SK-N-SH (cell line): ENCODE measurements around the gene KCTD21. TPM values are rescaled to one million over a fixed set of nuclear protein-coding genes. Genes with fewer than 3 reads are reported as not detected.
A peak's percentile ranks its signal among the peaks of the same experiment; 100 is the strongest.

ENCODE experiments used
- CTCF ChIA-PET: fragments of 300-600, 350-600 bp; formaldehyde crosslinking; extraction: SDS; loops from one replicate; lab custom pipeline; 2021; lab: Yijun Ruan, JAX
- POLR2A ChIA-PET: fragments of 350-600 bp; sonication (Branson Sonifier 250); formaldehyde crosslinking; extraction: SDS; loops from one replicate; lab custom pipeline; 2020; ENCODE audit warnings: antibody characterized with exemption, inconsistent platforms; lab: Yijun Ruan, JAX
- DNase-seq: peaks from one replicate; pipeline ENCODE4 v3.0.0; 2012
- H2AFZ ChIP-seq: fragments of 200-600 bp; sonication (generic); 2 replicates; pipeline ENCODE4 v1.8.1; 2016; ENCODE audit warnings: antibody characterized with exemption, mild to moderate bottlenecking, low read depth
- H3F3A ChIP-seq: fragments of 200-600 bp; sonication (generic); replicated peaks from 2 replicates; pipeline ENCODE3; 2016; ENCODE audit warnings: antibody characterized with exemption, mild to moderate bottlenecking; ENCODE audit not compliant: insufficient read depth
- H3K27ac ChIP-seq, 2 experiments: fragments of 200-500 bp in 1 of 2; fragments of 200-600 bp in 1 of 2; sonication (Bioruptor generic) in 1 of 2; sonication (generic), shearing (Covaris generic) in 1 of 2; 2 replicates each; pipeline versions ENCODE4 v1.5.1 to v1.6.1; 2014 to 2016; ENCODE audit warnings: low read depth in 2 of 2, inconsistent platforms in 1 of 2, low read length in 1 of 2, mild to moderate bottlenecking in 1 of 2, mixed read lengths in 1 of 2
- H3K27me3 ChIP-seq: fragments of 200-600 bp; sonication (generic), shearing (Covaris generic); 2 replicates; pipeline ENCODE4 v1.6.1; 2016; ENCODE audit warnings: mixed run types; ENCODE audit not compliant: insufficient read depth
- H3K36me3 ChIP-seq, 2 experiments: fragments of 200-500 bp in 1 of 2; fragments of 200-600 bp in 1 of 2; sonication (Bioruptor generic) in 1 of 2; sonication (generic) in 1 of 2; replicated peaks in 1 of 2; 2 replicates each; pipeline versions ENCODE3 to v1.5.1; 2014 to 2016; ENCODE audit warnings: low read length in 1 of 2, mild to moderate bottlenecking in 1 of 2; ENCODE audit not compliant: insufficient read depth in 2 of 2, control insufficient read depth in 1 of 2
- H3K4me1 ChIP-seq, 2 experiments: fragments of 200-500 bp in 1 of 2; fragments of 200-600 bp in 1 of 2; sonication (Bioruptor generic) in 1 of 2; sonication (generic), shearing (Covaris generic) in 1 of 2; 2 replicates each; pipeline versions ENCODE4 v1.5.1 to v1.6.1; 2014 to 2016; ENCODE audit warnings: low read depth in 1 of 2, low read length in 1 of 2, mixed run types in 1 of 2; ENCODE audit not compliant: insufficient read depth in 2 of 2, control insufficient read depth in 1 of 2
- H3K4me2 ChIP-seq: fragments of 200-600 bp; sonication (generic), shearing (Covaris generic); 2 replicates; pipeline ENCODE4 v1.6.1; 2017; ENCODE audit warnings: mixed run types
- H3K4me3 ChIP-seq, 2 experiments: fragments of 200-500 bp in 1 of 2; fragments of 200-600 bp in 1 of 2; sonication (Bioruptor generic) in 1 of 2; sonication (generic), shearing (Covaris generic) in 1 of 2; 2 replicates each; pipeline versions ENCODE4 v1.5.1 to v1.8.1; 2014 to 2016; ENCODE audit warnings: low read depth in 2 of 2, inconsistent platforms in 1 of 2, low read length in 1 of 2, mild to moderate bottlenecking in 1 of 2, mixed read lengths in 1 of 2, moderate library complexity in 1 of 2
- H3K79me2 ChIP-seq: fragments of 200-600 bp; sonication (generic); 2 replicates; pipeline ENCODE4 v1.8.1; 2017; ENCODE audit warnings: mild to moderate bottlenecking; ENCODE audit not compliant: insufficient read depth
- H3K9ac ChIP-seq: fragments of 200-600 bp; sonication (generic); 2 replicates; pipeline ENCODE4 v1.6.1; 2017; ENCODE audit warnings: mixed run types
- H3K9me2 ChIP-seq: fragments of 200-600 bp; sonication (generic); 2 replicates; pipeline ENCODE4 v1.6.1; 2017; ENCODE audit warnings: mixed run types
- H3K9me3 ChIP-seq: fragments of 200-600 bp; sonication (generic); 2 replicates; pipeline ENCODE4 v1.6.1; 2017; ENCODE audit warnings: mixed run types, mild to moderate bottlenecking, moderate library complexity
- H4K20me1 ChIP-seq: fragments of 200-600 bp; sonication (generic); 2 replicates; pipeline ENCODE4 v1.6.1; 2017; ENCODE audit warnings: mild to moderate bottlenecking, mixed run types; ENCODE audit not compliant: insufficient read depth
- ELF1 ChIP-seq: IDR thresholded peaks from 2 replicates; pipeline ENCODE4 v1.4.0; 2012
- EP300 ChIP-seq, 2 experiments: IDR thresholded peaks; 2 replicates each; pipeline versions ENCODE4 v1.4.0 to v1.6.1; 2012; ENCODE audit warnings: borderline replicate concordance in 1 of 2, low read depth in 1 of 2, low read length in 1 of 2
- EZH2phosphoT487 ChIP-seq: fragments of 200-600 bp; sonication (generic); IDR thresholded peaks from 2 replicates; pipeline ENCODE4 v1.6.1; 2017; ENCODE audit warnings: low read depth, mixed run types, mild to moderate bottlenecking, antibody characterized with exemption, moderate library complexity, borderline replicate concordance
- GATA2 ChIP-seq: sonication (generic); formaldehyde crosslinking; IDR thresholded peaks from 2 replicates; pipeline ENCODE4 v1.5.0; 2020; ENCODE audit warnings: mild to moderate bottlenecking, missing genetic modification reagents
- MXI1 ChIP-seq: IDR thresholded peaks from 2 replicates; pipeline ENCODE4 v1.6.1; 2012; ENCODE audit warnings: mild to moderate bottlenecking, low read depth, low read length, improper control_type of control experiment
- NRF1 ChIP-seq: IDR thresholded peaks from 2 replicates; pipeline ENCODE4 v1.6.1; 2012; ENCODE audit warnings: low read depth, mild to moderate bottlenecking, low read length
- RAD21 ChIP-seq: IDR thresholded peaks from 2 replicates; pipeline ENCODE4 v1.6.1; 2012; ENCODE audit warnings: mild to moderate bottlenecking, low read length
- SIN3A ChIP-seq: IDR thresholded peaks from 2 replicates; pipeline ENCODE4 v1.6.1; 2012; ENCODE audit warnings: low read depth, mild to moderate bottlenecking, low read length, moderate library complexity, borderline replicate concordance
- TCF12 ChIP-seq: IDR thresholded peaks from 2 replicates; pipeline ENCODE4 v1.4.0; 2012
- WGBS: methylation state at CpG from one replicate; pipeline ENCODE4 v1.1.6; 2017; ENCODE audit warnings: low lambda C conversion rate; 5-methylcytosine and 5-hydroxymethylcytosine counted together
- polyA plus RNA-seq, 3 experiments: library from polyadenylated mRNA; depleted of rRNA; stranded (reverse); fragments of >200 nt; gene quantifications; 2 replicates each; pipeline ENCODE4 v1.2.3, GENCODE V29; 2012
- TF ChIP-seq, protein P1 (sequence below): IDR thresholded peaks from 2 replicates; pipeline ENCODE4; 2012
- TF ChIP-seq, protein P2 (sequence below): fragments of 150-350 bp; IDR thresholded peaks from 2 replicates; pipeline ENCODE4 v1.6.1; 2016; ENCODE audit warnings: mild to moderate bottlenecking, low read depth, low read length
- TF ChIP-seq, protein P3 (sequence below): IDR thresholded peaks from 2 replicates; pipeline ENCODE4 v1.4.0; 2012; ENCODE audit warnings: low read depth, borderline replicate concordance

Gene KCTD21
- polyA plus RNA-seq, 1 of the 3 experiments (the other 2 are of a cell fraction): 5.0 TPM

DNA sequence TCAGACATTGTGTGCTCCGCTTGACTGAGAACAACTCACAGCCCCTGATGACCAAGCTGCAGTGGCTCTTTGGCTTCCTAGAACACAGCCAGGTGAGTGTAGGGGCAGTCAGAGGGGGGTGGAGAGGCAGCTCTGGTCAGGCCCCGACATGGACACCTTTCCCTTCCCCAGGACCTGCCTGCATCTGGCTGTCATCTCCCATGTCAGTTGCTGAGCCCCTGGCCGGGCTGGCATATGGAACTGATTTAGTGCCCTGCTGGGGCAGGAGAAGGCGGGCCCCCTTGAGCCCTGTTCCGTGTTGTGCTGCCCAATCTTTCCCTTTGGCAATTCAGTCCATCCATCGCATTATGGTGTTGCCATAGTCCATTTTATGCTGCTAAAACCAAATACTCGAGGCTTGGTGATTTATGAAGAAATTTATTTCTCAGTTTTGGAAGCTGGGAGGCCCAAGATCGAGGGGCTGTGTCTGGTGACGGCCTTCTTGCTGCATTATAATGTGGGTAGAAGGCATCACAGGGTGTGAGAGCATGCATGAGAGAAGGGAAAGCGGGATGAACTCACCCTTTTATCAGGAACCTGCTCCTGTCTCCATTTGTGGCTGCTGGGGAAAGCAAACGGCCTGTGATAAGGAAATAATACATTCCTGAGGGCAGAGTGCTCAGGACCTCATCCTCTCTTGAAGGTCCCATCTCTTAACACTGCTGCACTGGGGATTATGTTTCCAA is 19.3 kb upstream of the KCTD21 start:
- POLR2A ChIA-PET: interaction anchor here (0.7 to 1.0 kb wide), 2 partner anchors 9 to 19 kb away, joined by 3 read pairs; partner anchors contain the start of genes KCTD21 and USP35

More for the DNA sequence above, 19.3 kb upstream of the KCTD21 start:
- H4K20me1 ChIP-seq: peaks cover 3% of the 10 kb centered on the region; the same call in 1 of the 2 replicates
- no peaks in the 10 kb centered on the region for H3K9me2 ChIP-seq
- H3K27me3 ChIP-seq: no peaks in the 10 kb centered on the region
- no peak for TF ChIP-seq NRF1
- TF ChIP-seq, protein P1, sequence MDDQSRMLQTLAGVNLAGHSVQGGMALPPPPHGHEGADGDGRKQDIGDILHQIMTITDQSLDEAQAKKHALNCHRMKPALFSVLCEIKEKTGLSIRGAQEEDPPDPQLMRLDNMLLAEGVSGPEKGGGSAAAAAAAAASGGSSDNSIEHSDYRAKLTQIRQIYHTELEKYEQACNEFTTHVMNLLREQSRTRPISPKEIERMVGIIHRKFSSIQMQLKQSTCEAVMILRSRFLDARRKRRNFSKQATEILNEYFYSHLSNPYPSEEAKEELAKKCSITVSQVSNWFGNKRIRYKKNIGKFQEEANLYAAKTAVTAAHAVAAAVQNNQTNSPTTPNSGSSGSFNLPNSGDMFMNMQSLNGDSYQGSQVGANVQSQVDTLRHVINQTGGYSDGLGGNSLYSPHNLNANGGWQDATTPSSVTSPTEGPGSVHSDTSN: no peak
- peak; percentile 47 for TF ChIP-seq GATA2 (CRISPR knock-in tag)
- peak; percentile 17; the same call in 1 of the 2 replicates for TF ChIP-seq TCF12
- TF ChIP-seq ELF1: no peak
- TF ChIP-seq EZH2phosphoT487: no peak
- TF ChIP-seq SIN3A: no peak
- TF ChIP-seq, protein P2, sequence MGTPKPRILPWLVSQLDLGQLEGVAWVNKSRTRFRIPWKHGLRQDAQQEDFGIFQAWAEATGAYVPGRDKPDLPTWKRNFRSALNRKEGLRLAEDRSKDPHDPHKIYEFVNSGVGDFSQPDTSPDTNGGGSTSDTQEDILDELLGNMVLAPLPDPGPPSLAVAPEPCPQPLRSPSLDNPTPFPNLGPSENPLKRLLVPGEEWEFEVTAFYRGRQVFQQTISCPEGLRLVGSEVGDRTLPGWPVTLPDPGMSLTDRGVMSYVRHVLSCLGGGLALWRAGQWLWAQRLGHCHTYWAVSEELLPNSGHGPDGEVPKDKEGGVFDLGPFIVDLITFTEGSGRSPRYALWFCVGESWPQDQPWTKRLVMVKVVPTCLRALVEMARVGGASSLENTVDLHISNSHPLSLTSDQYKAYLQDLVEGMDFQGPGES: no peak
- TF ChIP-seq, protein P3, sequence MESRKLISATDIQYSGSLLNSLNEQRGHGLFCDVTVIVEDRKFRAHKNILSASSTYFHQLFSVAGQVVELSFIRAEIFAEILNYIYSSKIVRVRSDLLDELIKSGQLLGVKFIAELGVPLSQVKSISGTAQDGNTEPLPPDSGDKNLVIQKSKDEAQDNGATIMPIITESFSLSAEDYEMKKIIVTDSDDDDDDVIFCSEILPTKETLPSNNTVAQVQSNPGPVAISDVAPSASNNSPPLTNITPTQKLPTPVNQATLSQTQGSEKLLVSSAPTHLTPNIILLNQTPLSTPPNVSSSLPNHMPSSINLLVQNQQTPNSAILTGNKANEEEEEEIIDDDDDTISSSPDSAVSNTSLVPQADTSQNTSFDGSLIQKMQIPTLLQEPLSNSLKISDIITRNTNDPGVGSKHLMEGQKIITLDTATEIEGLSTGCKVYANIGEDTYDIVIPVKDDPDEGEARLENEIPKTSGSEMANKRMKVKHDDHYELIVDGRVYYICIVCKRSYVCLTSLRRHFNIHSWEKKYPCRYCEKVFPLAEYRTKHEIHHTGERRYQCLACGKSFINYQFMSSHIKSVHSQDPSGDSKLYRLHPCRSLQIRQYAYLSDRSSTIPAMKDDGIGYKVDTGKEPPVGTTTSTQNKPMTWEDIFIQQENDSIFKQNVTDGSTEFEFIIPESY: no peak
- TF ChIP-seq MXI1: peak; percentile 71; the same call in 1 of the 2 replicates
- TF ChIP-seq EP300 (IDR thresholded peaks at IDR 0.05; ENCODE audit: borderline replicate concordance in 1 of 2, low read depth in 1 of 2, low read length in 1 of 2): peak in 1 of 2 experiments; percentile 5; a peak in 1 of 4 replicates
- TF ChIP-seq RAD21: 0 out of 2 replicates have a peak, but pooled peaks have one; percentile 19
- WGBS: 70% methylated on average over 11 of the region's 11 CpGs
- peaks cover 16% of the 10 kb centered on the region for H3K79me2 ChIP-seq
- CTCF ChIA-PET: interaction anchor here (0.7 to 1.8 kb wide), 8 partner anchors 8 to 1306 kb away, joined by 3 to 8 read pairs (median 4); no protein-coding TSS in a partner anchor
- peak; percentile 91 for DNase-seq
- H3K4me2 ChIP-seq: no peak overlapping the region
- H3F3A ChIP-seq: no peaks in the 10 kb centered on the region
- peaks cover 0 to 29% of the 10 kb centered on the region in 2 experiments; a peak in 1 of 4 replicates for H3K4me1 ChIP-seq
- no peak overlapping the region for H3K4me3 ChIP-seq
- H3K27ac ChIP-seq: peak overlapping the region in 1 of 2 experiments; percentile 92; a peak in 2 of 4 replicates
- H3K9me3 ChIP-seq: no peaks in the 10 kb centered on the region
- no peak overlapping the region for H3K9ac ChIP-seq
- peaks cover 15 to 18% of the 10 kb centered on the region in 2 experiments for H3K36me3 ChIP-seq
- no peak overlapping the region for H2AFZ ChIP-seq
